Measurements from ENCODE around the gene CAMK1D. TPM values are rescaled to one million over a fixed set of nuclear protein-coding genes. Genes with fewer than 3 reads are reported as not detected.

Gene CAMK1D
- total and polyA plus RNA-seq, 2 donors (not counting 3 experiments of a cell fraction or from before 2014, with no cell fraction given): 0.37 to 4.2 TPM

- Histone ChIP-seq H3K9me3 (replicated peaks; ENCODE audit: control insufficient read depth, insufficient read depth, low read length) (no peaks in the 10 kb centered on the region), H2AFZ (ENCODE audit: low read depth, low read length) (no peak overlapping the region), H3K79me2 (ENCODE audit: control insufficient read depth, insufficient read depth, low read length) (no peaks in the 10 kb centered on the region), H3K9ac (replicated peaks; ENCODE audit: extremely low read depth, insufficient read depth, low read length) (no peak overlapping the region), H3K4me2 (ENCODE audit: insufficient read depth, low read length) (no peak overlapping the region), H3K27ac (ENCODE audit: insufficient read depth, low read depth, low read length) (no peak overlapping the region), H4K20me1 (replicated peaks; ENCODE audit: control insufficient read depth, extremely low read depth, insufficient read depth, low read length) (no peaks in the 10 kb centered on the region), H3K4me1 (ENCODE audit: control insufficient read depth, extremely low read depth, insufficient read depth, low read length) (no peaks in the 10 kb centered on the region), H3K27me3 (ENCODE audit: control insufficient read depth in 2 of 2, insufficient read depth in 2 of 2, low read length in 2 of 2) (peaks cover 0 to 3% of the 10 kb centered on the region in 2 experiments), H3K36me3 (ENCODE audit: control insufficient read depth in 2 of 2, extremely low read depth in 1 of 2, insufficient read depth in 2 of 2, low read length in 2 of 2) (no peaks in the 10 kb centered on the region), H3K4me3 (replicated peaks in 1 of 3; ENCODE audit: insufficient read depth in 1 of 3, low read depth in 1 of 3, low read length in 3 of 3) (no peak overlapping the region), H3K9me1 (replicated peaks; ENCODE audit: control insufficient read depth, extremely low read depth, insufficient read depth, low read length) (no peaks in the 10 kb centered on the region)
- POLR2A ChIA-PET: no interaction called here
- BruUV-seq (replicated peaks): no TSS peak
- dilution Hi-C loops (cut with MboI; ENCODE audit: extremely low pct_ligation_motif_present, low sequenced_read_pairs) (no loop called here), intact Hi-C loops (cut with micrococcal nuclease) (no loop called here)
- CTCF ChIA-PET: no interaction called here
- DNase-seq (ENCODE audit: low read depth, low spot score) (no peak), FAIRE-seq (no peak)
- no peak for TF ChIP-seq EZH2 (IDR thresholded peaks at IDR 0.05; ENCODE audit: borderline replicate concordance, low read depth, low read length, severe bottlenecking)
- TF ChIP-seq MYC (IDR thresholded peaks at IDR 0.05; ENCODE audit: low read depth, low read length): no peak
- no peak for TF ChIP-seq FOS (IDR thresholded peaks at IDR 0.05; ENCODE audit: borderline replicate concordance, insufficient read depth, low read length)
- no peak for TF ChIP-seq GATA2 (IDR thresholded peaks at IDR 0.05; ENCODE audit: insufficient read depth, insufficient read length, low read depth, low read length)
- TF ChIP-seq POLR2A (IDR thresholded peaks at IDR 0.05; ENCODE audit: low read depth, low read length): no peak
- TF ChIP-seq CTCF (IDR thresholded peaks at IDR 0.05; ENCODE audit: extremely low read depth in 1 of 2, insufficient read depth in 1 of 2, low read depth in 1 of 2, low read length in 2 of 2): no peak
- no peak for TF ChIP-seq JUN (IDR thresholded peaks at IDR 0.05; ENCODE audit: borderline replicate concordance, insufficient read depth, insufficient read length, low read depth)
- TF ChIP-seq POLR2AphosphoS5 (IDR thresholded peaks at IDR 0.05; ENCODE audit: insufficient read depth, low read depth, low read length): no peak
- TF ChIP-seq MAX (IDR thresholded peaks at IDR 0.05; ENCODE audit: insufficient read depth, insufficient read length): no peak
These were observed 299.8 kb downstream of the CAMK1D start for GRCh38 chr10:12649012-12649584.

Data from endothelial cell of umbilical vein (primary cell).